ENCODE measurements around the gene PGAM1.

The PGAM1 gene

DNA sequence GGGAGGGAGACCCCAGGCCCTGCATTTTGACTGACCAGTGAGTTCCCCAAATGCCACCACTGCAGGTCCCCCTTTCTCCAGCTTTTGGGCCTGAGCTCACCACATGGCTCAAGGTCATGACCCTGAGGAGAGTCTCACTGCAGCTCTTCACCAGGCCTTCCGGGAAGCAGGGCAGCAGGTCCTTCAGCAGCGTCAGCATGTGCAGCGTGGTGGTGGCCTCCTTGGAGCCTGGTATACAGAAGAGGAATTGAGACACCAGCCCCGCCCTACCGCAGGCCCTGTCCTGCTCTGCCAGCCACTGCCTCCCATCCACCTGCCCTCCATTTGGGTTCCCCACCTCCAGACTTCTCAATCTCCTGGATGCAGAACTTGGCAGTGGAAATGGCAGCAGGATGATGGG is 37.8 kb upstream of the PGAM1 start:
- DNase-seq = no peak
- Histone ChIP-seq H3K4me1 (ENCODE audit: low read length) (no peaks in the 10 kb centered on the region), H3K27me3 (replicated peaks; ENCODE audit: insufficient read depth, low read length) (no peaks in the 10 kb centered on the region), H3K79me2 (ENCODE audit: low read length) (no peaks in the 10 kb centered on the region), H3F3A (ENCODE audit: insufficient read depth, low read length) (no peaks in the 10 kb centered on the region), H3K9ac (ENCODE audit: low read length) (no peak overlapping the region), H3K36me3 (replicated peaks; ENCODE audit: insufficient read depth, low read length) (peaks cover 4% of the 10 kb centered on the region; the same call in 1 of the 2 replicates), H3K9me2 (replicated peaks; ENCODE audit: insufficient read depth, low read length) (no peaks in the 10 kb centered on the region), H3K4me2 (ENCODE audit: low read depth, low read length) (no peak overlapping the region), H4K20me1 (ENCODE audit: insufficient read depth, low read length) (no peaks in the 10 kb centered on the region), H3K9me3 (replicated peaks; ENCODE audit: insufficient read depth, low read length) (no peaks in the 10 kb centered on the region), H3K4me3 (ENCODE audit: low read length) (no peak overlapping the region), H3K27ac (ENCODE audit: low read length) (no peak overlapping the region), H2AFZ (ENCODE audit: low read length) (no peak overlapping the region)
- TF ChIP-seq, protein P1, sequence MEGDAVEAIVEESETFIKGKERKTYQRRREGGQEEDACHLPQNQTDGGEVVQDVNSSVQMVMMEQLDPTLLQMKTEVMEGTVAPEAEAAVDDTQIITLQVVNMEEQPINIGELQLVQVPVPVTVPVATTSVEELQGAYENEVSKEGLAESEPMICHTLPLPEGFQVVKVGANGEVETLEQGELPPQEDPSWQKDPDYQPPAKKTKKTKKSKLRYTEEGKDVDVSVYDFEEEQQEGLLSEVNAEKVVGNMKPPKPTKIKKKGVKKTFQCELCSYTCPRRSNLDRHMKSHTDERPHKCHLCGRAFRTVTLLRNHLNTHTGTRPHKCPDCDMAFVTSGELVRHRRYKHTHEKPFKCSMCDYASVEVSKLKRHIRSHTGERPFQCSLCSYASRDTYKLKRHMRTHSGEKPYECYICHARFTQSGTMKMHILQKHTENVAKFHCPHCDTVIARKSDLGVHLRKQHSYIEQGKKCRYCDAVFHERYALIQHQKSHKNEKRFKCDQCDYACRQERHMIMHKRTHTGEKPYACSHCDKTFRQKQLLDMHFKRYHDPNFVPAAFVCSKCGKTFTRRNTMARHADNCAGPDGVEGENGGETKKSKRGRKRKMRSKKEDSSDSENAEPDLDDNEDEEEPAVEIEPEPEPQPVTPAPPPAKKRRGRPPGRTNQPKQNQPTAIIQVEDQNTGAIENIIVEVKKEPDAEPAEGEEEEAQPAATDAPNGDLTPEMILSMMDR (IDR thresholded peaks at IDR 0.05; ENCODE audit: low read length) = no peak
- no peak for TF ChIP-seq EZH2phosphoT487 (IDR thresholded peaks at IDR 0.05; ENCODE audit: low read length)
- no peak for TF ChIP-seq EZH2 (optimal IDR thresholded peaks at IDR 0.05; ENCODE audit: low read depth, low read length)

DNA sequence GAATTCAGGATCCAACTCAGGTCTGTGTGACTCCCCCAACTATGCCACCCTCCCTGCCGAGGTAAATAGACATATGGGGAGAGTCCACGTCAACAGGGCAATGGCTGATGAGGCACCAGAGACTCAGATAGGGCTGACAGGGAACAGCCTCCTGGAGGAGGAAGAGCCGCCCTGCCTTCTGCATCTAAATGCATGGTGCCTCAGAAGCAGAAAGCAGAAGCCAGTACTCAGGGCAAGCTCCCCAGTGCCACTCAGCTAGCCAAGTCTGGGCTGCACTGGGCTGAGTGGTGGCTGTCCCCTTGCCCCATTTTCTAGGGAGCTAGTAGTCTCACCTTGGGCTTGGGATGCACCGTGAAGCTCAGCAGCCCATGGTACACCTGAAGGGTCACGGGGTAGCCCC is 35.9 kb upstream of the PGAM1 start:
- Histone ChIP-seq H3K36me3 (replicated peaks; ENCODE audit: insufficient read depth, low read length) (peaks cover 4% of the 10 kb centered on the region; the same call in 1 of the 2 replicates), H2AFZ (ENCODE audit: low read length) (no peak overlapping the region), H3K9me2 (replicated peaks; ENCODE audit: insufficient read depth, low read length) (no peaks in the 10 kb centered on the region), H3K4me3 (ENCODE audit: low read length) (no peak overlapping the region), H3K4me2 (ENCODE audit: low read depth, low read length) (no peak overlapping the region), H3F3A (ENCODE audit: insufficient read depth, low read length) (no peaks in the 10 kb centered on the region), H3K79me2 (ENCODE audit: low read length) (no peaks in the 10 kb centered on the region), H3K4me1 (ENCODE audit: low read length) (no peaks in the 10 kb centered on the region), H3K27ac (ENCODE audit: low read length) (no peak overlapping the region), H3K27me3 (replicated peaks; ENCODE audit: insufficient read depth, low read length) (no peaks in the 10 kb centered on the region), H3K9me3 (replicated peaks; ENCODE audit: insufficient read depth, low read length) (no peaks in the 10 kb centered on the region), H4K20me1 (ENCODE audit: insufficient read depth, low read length) (no peaks in the 10 kb centered on the region), H3K9ac (ENCODE audit: low read length) (no peak overlapping the region)
- no peak for DNase-seq
- TF ChIP-seq, protein P1 (IDR thresholded peaks at IDR 0.05; ENCODE audit: low read length) = no peak
- no peak for TF ChIP-seq EZH2phosphoT487 (IDR thresholded peaks at IDR 0.05; ENCODE audit: low read length)
- no peak for TF ChIP-seq EZH2 (optimal IDR thresholded peaks at IDR 0.05; ENCODE audit: low read depth, low read length)

DNA sequence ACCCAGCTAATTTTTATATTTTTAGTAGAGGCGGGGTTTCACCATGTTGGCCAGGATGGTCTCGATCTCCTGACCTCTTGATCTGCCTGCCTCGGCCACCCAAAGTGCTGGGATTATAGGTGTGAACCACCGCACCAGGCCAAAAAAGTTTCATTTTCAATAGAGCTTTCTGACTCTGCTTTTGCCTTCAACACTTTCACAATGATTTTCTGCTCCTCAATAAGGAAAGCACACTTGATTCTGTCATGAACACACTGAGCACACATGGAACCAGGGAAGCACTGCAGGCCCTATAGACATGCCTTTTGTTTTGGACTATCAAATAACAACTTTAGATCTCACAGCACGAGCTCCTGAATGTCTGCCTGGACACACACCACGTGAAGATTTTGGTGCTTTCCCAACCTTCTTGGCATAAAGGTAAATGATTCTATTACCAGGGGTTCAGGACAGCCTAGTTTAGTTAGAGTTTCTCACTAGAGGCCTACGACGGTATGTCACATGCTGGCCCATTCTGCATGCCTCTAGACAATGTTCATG is 32.9 kb upstream of the PGAM1 start:
- H3K36me3 ChIP-seq (replicated peaks; ENCODE audit: insufficient read depth, low read length) = peaks cover 7% of the 10 kb centered on the region; the same call in 1 of the 2 replicates
- H3K9me2 ChIP-seq (replicated peaks; ENCODE audit: insufficient read depth, low read length) = no peaks in the 10 kb centered on the region
- no peak overlapping the region for H2AFZ ChIP-seq (ENCODE audit: low read length)
- no peaks in the 10 kb centered on the region for H3F3A ChIP-seq (ENCODE audit: insufficient read depth, low read length)
- no peak overlapping the region for H3K4me2 ChIP-seq (ENCODE audit: low read depth, low read length)
- H4K20me1 ChIP-seq (ENCODE audit: insufficient read depth, low read length) = no peaks in the 10 kb centered on the region
- H3K4me1 ChIP-seq (ENCODE audit: low read length) = no peaks in the 10 kb centered on the region
- peaks cover 8% of the 10 kb centered on the region for H3K79me2 ChIP-seq (ENCODE audit: low read length)
- no peak overlapping the region for H3K4me3 ChIP-seq (ENCODE audit: low read length)
- no peak overlapping the region for H3K9ac ChIP-seq (ENCODE audit: low read length)
- H3K27me3 ChIP-seq (replicated peaks; ENCODE audit: insufficient read depth, low read length) = no peaks in the 10 kb centered on the region
- peak; percentile 6 for DNase-seq
- TF ChIP-seq, protein P1 (IDR thresholded peaks at IDR 0.05; ENCODE audit: low read length) = no peak
- TF ChIP-seq EZH2phosphoT487 (IDR thresholded peaks at IDR 0.05; ENCODE audit: low read length) = no peak
- no peak for TF ChIP-seq EZH2 (optimal IDR thresholded peaks at IDR 0.05; ENCODE audit: low read depth, low read length)
- H3K27ac ChIP-seq (ENCODE audit: low read length) = no peak overlapping the region
- no peaks in the 10 kb centered on the region for H3K9me3 ChIP-seq (replicated peaks; ENCODE audit: insufficient read depth, low read length)
